HepG2 (cell line): ENCODE results near the gene CCBE1.

Experiments used
- PPARG ChIP-seq: conservative IDR thresholded peaks from 2 replicates; pipeline ENCODE4 v1.6.1; 2016; ENCODE audit warnings: missing biosample characterization, missing genetic modification reagents
- TF ChIP-seq, protein P1 (sequence below): sonication (generic); formaldehyde crosslinking; IDR thresholded peaks from 2 replicates; pipeline ENCODE4 v1.5.1; 2020; ENCODE audit warnings: missing genetic modification reagents, mild to moderate bottlenecking, borderline replicate concordance

DNA sequence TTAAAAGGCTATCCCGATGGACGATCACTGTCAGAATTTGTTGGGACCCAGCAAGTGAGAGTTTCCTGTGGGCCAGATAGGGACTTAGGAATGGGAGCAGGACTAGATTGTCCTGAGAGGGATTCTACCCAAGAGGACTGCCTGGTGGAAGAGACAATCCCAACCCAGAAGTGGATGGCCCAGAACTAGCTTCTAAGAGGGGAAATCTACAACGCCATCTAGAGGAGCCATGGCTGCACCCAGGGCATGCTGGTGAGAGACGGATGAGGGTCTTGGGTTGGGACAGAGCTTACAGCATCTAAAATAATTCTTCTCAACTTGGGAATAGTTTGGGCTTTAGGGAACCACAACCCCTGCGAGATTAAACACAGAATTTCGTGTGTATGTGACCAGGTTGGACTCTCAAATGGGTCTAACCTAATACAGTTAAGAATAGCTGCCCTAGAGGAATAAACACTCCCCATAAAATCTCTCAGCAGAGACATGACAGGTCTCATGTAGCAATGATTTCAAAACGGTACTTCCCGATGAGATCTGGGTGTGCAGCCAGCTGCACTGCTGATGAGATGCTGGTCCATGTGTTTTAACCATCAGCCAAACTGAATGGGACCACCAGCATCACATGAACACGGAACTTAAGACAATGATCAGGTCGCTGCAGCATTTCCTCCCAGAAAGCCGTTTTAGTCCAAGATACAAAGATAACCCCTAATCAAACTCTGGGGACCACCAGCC, 50.8 kb downstream of the CCBE1 start:
- TF ChIP-seq PPARG = no peak
- TF ChIP-seq, protein P1, sequence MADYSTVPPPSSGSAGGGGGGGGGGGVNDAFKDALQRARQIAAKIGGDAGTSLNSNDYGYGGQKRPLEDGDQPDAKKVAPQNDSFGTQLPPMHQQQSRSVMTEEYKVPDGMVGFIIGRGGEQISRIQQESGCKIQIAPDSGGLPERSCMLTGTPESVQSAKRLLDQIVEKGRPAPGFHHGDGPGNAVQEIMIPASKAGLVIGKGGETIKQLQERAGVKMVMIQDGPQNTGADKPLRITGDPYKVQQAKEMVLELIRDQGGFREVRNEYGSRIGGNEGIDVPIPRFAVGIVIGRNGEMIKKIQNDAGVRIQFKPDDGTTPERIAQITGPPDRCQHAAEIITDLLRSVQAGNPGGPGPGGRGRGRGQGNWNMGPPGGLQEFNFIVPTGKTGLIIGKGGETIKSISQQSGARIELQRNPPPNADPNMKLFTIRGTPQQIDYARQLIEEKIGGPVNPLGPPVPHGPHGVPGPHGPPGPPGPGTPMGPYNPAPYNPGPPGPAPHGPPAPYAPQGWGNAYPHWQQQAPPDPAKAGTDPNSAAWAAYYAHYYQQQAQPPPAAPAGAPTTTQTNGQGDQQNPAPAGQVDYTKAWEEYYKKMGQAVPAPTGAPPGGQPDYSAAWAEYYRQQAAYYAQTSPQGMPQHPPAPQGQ (CRISPR knock-in tag) = no peak
